HepG2 (cell line): Measurements from ENCODE around the gene HLA-F. TPM values are rescaled to one million over a fixed set of nuclear protein-coding genes. Genes with fewer than 3 reads are reported as not detected.

Experiments
- MED13 ChIP-seq: sonication (generic); formaldehyde crosslinking; IDR thresholded peaks from 2 replicates; pipeline ENCODE4 v1.5.0; 2020; ENCODE audit warnings: missing genetic modification reagents
- REPIN1 ChIP-seq: sonication (generic); formaldehyde crosslinking; IDR thresholded peaks from 2 replicates; pipeline ENCODE4 v1.8.0; 2022; ENCODE audit warnings: missing genetic modification reagents, low read depth, mild to moderate bottlenecking, borderline replicate concordance
- TBX3 ChIP-seq: fragments of 450-650 bp; IDR thresholded peaks from 2 replicates; pipeline ENCODE4 v1.6.1; 2017; ENCODE audit warnings: antibody characterized with exemption, mild to moderate bottlenecking, inconsistent platforms, borderline replicate concordance
- THAP11 ChIP-seq: IDR thresholded peaks from 2 replicates; pipeline ENCODE4 v1.6.1; 2016; ENCODE audit warnings: missing biosample characterization, missing genetic modification reagents
- ZBTB10 ChIP-seq: sonication (generic); formaldehyde crosslinking; IDR thresholded peaks from 2 replicates; pipeline ENCODE4 v1.4.0; 2020; ENCODE audit warnings: missing genetic modification reagents, borderline replicate concordance
- ZBTB20 ChIP-seq: sonication (generic); formaldehyde crosslinking; IDR thresholded peaks from 2 replicates; pipeline ENCODE4 v1.8.1; 2023; ENCODE audit warnings: missing genetic modification reagents, low read depth, mild to moderate bottlenecking, borderline replicate concordance
- ZNF18 ChIP-seq: sonication (generic); formaldehyde crosslinking; IDR thresholded peaks from 2 replicates; pipeline ENCODE4 v1.8.0; 2022; ENCODE audit warnings: mild to moderate bottlenecking, missing genetic modification reagents; ENCODE audit not compliant: insufficient replicate concordance
- ZNF333 ChIP-seq: sonication (generic); formaldehyde crosslinking; IDR thresholded peaks from 2 replicates; pipeline ENCODE4 v1.4.0; 2020; ENCODE audit warnings: mild to moderate bottlenecking, missing genetic modification reagents, borderline replicate concordance
- ZNF337 ChIP-seq: sonication (generic); formaldehyde crosslinking; IDR thresholded peaks from 2 replicates; pipeline ENCODE4 v1.5.1; 2020; ENCODE audit warnings: missing genetic modification reagents, low read depth, mild to moderate bottlenecking, borderline replicate concordance
- ZNF460 ChIP-seq: sonication (generic); formaldehyde crosslinking; IDR thresholded peaks from 2 replicates; pipeline ENCODE4 v1.5.1; 2020; ENCODE audit warnings: missing genetic modification reagents, mild to moderate bottlenecking, borderline replicate concordance
- ZNF564 ChIP-seq: sonication (generic); formaldehyde crosslinking; IDR thresholded peaks from 2 replicates; pipeline ENCODE4 v1.8.1; 2023; ENCODE audit warnings: mild to moderate bottlenecking, missing genetic modification reagents
- polyA plus RNA-seq, 8 experiments: library from polyadenylated mRNA; depleted of rRNA in 3 of 8; stranded (reverse) in 7 of 8; unstranded in 1 of 8; fragments of >200 nt; fragmentation: Illumina TruSeq in 4 of 8; extraction: Trizol in 4 of 8; gene quantifications; 2 replicates each; pipeline versions ENCODE4 v1.2.1 to v1.2.3, GENCODE V29; 2011 to 2016; ENCODE audit warnings: low read depth in 4 of 8, missing spikeins in 1 of 8, mixed read lengths in 1 of 8; ENCODE audit not compliant: insufficient read depth in 1 of 8
- total RNA-seq, 5 experiments: library from RNA; depleted of rRNA; stranded (reverse); fragments of >200 nt; fragmentation: Illumina TruSeq; extraction: Trizol; gene quantifications; 2 replicates each; pipeline ENCODE4 v1.2.3, GENCODE V29; 2016; ENCODE audit warnings: low read depth in 1 of 5
- TF ChIP-seq, protein P1 (sequence below): sonication (generic); IDR thresholded peaks from 2 replicates; pipeline ENCODE4 v1.6.1; 2016; ENCODE audit warnings: low read depth, borderline replicate concordance
- TF ChIP-seq, protein P2 (sequence below): sonication (generic); formaldehyde crosslinking; IDR thresholded peaks from 2 replicates; pipeline ENCODE4 v1.5.1; 2020; ENCODE audit warnings: mild to moderate bottlenecking, missing genetic modification reagents
- TF ChIP-seq, protein P3 (sequence below): sonication (generic); formaldehyde crosslinking; IDR thresholded peaks from 2 replicates; pipeline ENCODE4 v1.4.0; 2020; ENCODE audit warnings: missing genetic modification reagents, mild to moderate bottlenecking, borderline replicate concordance

HLA-F gene
- total and polyA plus RNA-seq, 2 of the 13 experiments (the other 11 are each of a cell fraction or from before 2014, with no cell fraction given) = 6.0 to 6.1 TPM

- TF ChIP-seq ZBTB10 (CRISPR knock-in tag) (0 out of 2 replicates have a peak, but pooled peaks have one; percentile 32), THAP11 (CRISPR knock-in tag) (peak; percentile 65; the same call in 1 of the 2 replicates), MED13 (CRISPR knock-in tag) (no peak), ZNF564 (CRISPR knock-in tag) (no peak), TBX3 (no peak), REPIN1 (CRISPR knock-in tag) (peak; percentile 49; the same call in 1 of the 2 replicates), ZNF337 (CRISPR knock-in tag) (peak; percentile 61; the same call in 1 of the 2 replicates), ZNF333 (CRISPR knock-in tag) (no peak), ZNF18 (CRISPR knock-in tag) (no peak), ZNF460 (CRISPR knock-in tag) (no peak), ZBTB20 (CRISPR knock-in tag) (peak; percentile 82; the same call in 1 of the 2 replicates)
- TF ChIP-seq, protein P1, sequence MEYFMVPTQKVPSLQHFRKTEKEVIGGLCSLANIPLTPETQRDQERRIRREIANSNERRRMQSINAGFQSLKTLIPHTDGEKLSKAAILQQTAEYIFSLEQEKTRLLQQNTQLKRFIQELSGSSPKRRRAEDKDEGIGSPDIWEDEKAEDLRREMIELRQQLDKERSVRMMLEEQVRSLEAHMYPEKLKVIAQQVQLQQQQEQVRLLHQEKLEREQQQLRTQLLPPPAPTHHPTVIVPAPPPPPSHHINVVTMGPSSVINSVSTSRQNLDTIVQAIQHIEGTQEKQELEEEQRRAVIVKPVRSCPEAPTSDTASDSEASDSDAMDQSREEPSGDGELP = no peak
- TF ChIP-seq, protein P2, sequence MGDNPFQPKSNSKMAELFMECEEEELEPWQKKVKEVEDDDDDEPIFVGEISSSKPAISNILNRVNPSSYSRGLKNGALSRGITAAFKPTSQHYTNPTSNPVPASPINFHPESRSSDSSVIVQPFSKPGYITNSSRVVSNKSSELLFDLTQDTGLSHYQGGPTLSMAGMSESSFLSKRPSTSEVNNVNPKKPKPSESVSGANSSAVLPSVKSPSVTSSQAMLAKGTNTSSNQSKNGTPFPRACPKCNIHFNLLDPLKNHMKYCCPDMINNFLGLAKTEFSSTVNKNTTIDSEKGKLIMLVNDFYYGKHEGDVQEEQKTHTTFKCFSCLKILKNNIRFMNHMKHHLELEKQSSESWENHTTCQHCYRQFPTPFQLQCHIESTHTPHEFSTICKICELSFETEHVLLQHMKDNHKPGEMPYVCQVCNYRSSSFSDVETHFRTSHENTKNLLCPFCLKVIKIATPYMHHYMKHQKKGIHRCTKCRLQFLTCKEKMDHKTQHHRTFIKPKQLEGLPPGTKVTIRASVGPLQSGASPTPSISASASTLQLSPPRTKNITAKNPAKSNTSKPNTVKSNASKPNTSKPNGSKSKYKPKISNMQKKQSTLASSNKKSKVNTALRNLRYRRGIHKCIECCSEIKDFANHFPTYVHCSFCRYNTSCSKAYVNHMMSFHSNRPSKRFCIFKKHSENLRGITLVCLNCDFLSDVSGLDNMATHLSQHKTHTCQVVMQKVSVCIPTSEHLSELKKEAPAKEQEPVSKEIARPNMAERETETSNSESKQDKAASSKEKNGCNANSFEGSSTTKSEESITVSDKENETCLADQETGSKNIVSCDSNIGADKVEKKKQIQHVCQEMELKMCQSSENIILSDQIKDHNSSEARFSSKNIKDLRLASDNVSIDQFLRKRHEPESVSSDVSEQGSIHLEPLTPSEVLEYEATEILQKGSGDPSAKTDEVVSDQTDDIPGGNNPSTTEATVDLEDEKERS (CRISPR knock-in tag) = peak; percentile 86
- TF ChIP-seq, protein P3, sequence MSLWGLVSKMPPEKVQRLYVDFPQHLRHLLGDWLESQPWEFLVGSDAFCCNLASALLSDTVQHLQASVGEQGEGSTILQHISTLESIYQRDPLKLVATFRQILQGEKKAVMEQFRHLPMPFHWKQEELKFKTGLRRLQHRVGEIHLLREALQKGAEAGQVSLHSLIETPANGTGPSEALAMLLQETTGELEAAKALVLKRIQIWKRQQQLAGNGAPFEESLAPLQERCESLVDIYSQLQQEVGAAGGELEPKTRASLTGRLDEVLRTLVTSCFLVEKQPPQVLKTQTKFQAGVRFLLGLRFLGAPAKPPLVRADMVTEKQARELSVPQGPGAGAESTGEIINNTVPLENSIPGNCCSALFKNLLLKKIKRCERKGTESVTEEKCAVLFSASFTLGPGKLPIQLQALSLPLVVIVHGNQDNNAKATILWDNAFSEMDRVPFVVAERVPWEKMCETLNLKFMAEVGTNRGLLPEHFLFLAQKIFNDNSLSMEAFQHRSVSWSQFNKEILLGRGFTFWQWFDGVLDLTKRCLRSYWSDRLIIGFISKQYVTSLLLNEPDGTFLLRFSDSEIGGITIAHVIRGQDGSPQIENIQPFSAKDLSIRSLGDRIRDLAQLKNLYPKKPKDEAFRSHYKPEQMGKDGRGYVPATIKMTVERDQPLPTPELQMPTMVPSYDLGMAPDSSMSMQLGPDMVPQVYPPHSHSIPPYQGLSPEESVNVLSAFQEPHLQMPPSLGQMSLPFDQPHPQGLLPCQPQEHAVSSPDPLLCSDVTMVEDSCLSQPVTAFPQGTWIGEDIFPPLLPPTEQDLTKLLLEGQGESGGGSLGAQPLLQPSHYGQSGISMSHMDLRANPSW (CRISPR knock-in tag) = no peak
Measured at GRCh38 chr6:29752451-29753308, 29.4 kb downstream of the HLA-F start (continued).
